IMR-90 (cell line): Measurements from ENCODE around the gene SLC9A3. TPM values are rescaled to one million over a fixed set of nuclear protein-coding genes. Genes with fewer than 3 reads are reported as not detected.

Experiments
- ATAC-seq: fragments of 200-7000 bp; cut with Tn5 transposase; 2 replicates; pipeline ENCODE4 v1.9.1; 2020; ENCODE audit warnings: low read depth, mild to moderate bottlenecking, moderate library complexity
- BruUV-seq: library from RNA; stranded (reverse); fragments of 400-500 nt; replicated peaks from 2 replicates; lab custom pipeline; 2021; lab: Mats Ljungman, UMichigan
- CTCF ChIA-PET: fragments of 300-600 bp; formaldehyde crosslinking; extraction: SDS; loops from one replicate; lab custom pipeline; 2021; ENCODE audit warnings: antibody characterized with exemption; lab: Yijun Ruan, JAX
- POLR2A ChIA-PET: fragments of 300-600 bp; sonication (Branson Sonifier 250); formaldehyde crosslinking; loops from one replicate; lab custom pipeline; 2022; ENCODE audit warnings: antibody characterized with exemption; ENCODE audit not compliant: unreplicated experiment; lab: Charles Lee
- DNase-seq: peaks from one replicate; pipeline ENCODE4 v3.0.0; 2013
- H2AFZ ChIP-seq: replicated peaks from 2 replicates; pipeline ENCODE3; 2013; ENCODE audit warnings: low read length, mild to moderate bottlenecking; ENCODE audit not compliant: poor library complexity
- H2AK5ac ChIP-seq: 2 replicates; pipeline ENCODE4 v1.6.1; 2013; ENCODE audit warnings: low read depth, low read length, inconsistent platforms
- H2AK9ac ChIP-seq: replicated peaks from 2 replicates; pipeline ENCODE3; 2013; ENCODE audit warnings: mild to moderate bottlenecking, low read depth, low read length, moderate library complexity; ENCODE audit not compliant: poor library complexity
- H2BK120ac ChIP-seq: 2 replicates; pipeline ENCODE4 v1.6.1; 2013; ENCODE audit warnings: low read depth, low read length, inconsistent platforms
- H2BK15ac ChIP-seq: 3 replicates; pipeline ENCODE4 v1.6.1; 2013; ENCODE audit warnings: low read depth, low read length, inconsistent platforms
- H2BK20ac ChIP-seq: 2 replicates; pipeline ENCODE4 v1.6.1; 2013; ENCODE audit warnings: low read depth, mild to moderate bottlenecking, inconsistent platforms, low read length, moderate library complexity
- H2BK5ac ChIP-seq: 2 replicates; pipeline ENCODE4 v1.6.1; 2013; ENCODE audit warnings: mild to moderate bottlenecking, low read depth, low read length, inconsistent platforms; ENCODE audit not compliant: poor library complexity, severe bottlenecking
- H3K14ac ChIP-seq: replicated peaks from 2 replicates; pipeline ENCODE4 v1.6.1; 2013; ENCODE audit warnings: low read depth, low read length, inconsistent platforms
- H3K18ac ChIP-seq: 2 replicates; pipeline ENCODE4 v1.6.1; 2013; ENCODE audit warnings: low read depth, low read length, control low read depth
- H3K23ac ChIP-seq: 2 replicates; pipeline ENCODE4 v1.6.1; 2013; ENCODE audit warnings: low read depth, low read length, inconsistent platforms
- H3K27ac ChIP-seq: 2 replicates; pipeline ENCODE4 v1.5.1; 2013; ENCODE audit warnings: mild to moderate bottlenecking, control low read depth, low read length; ENCODE audit not compliant: insufficient read depth
- H3K27me3 ChIP-seq: 2 replicates; pipeline ENCODE4 v1.6.1; 2013; ENCODE audit warnings: low read length; ENCODE audit not compliant: control insufficient read depth, insufficient read depth
- H3K36me3 ChIP-seq: 2 replicates; pipeline ENCODE4 v1.6.1; 2013; ENCODE audit warnings: low read length, mixed read lengths; ENCODE audit not compliant: control insufficient read depth, insufficient read depth
- H3K4ac ChIP-seq: 2 replicates; pipeline ENCODE4 v1.6.1; 2013; ENCODE audit warnings: low read depth, low read length, inconsistent platforms
- H3K4me1 ChIP-seq: 2 replicates; pipeline ENCODE4 v1.6.1; 2013; ENCODE audit warnings: low read length, mixed read lengths; ENCODE audit not compliant: control insufficient read depth, insufficient read depth
- H3K4me2 ChIP-seq: 2 replicates; pipeline ENCODE4 v1.6.1; 2013; ENCODE audit warnings: low read depth, mild to moderate bottlenecking, control low read depth, low read length, moderate library complexity
- H3K4me3 ChIP-seq: 2 replicates; pipeline ENCODE4 v1.5.1; 2013; ENCODE audit warnings: low read depth, mild to moderate bottlenecking, control low read depth, low read length, moderate library complexity; ENCODE audit not compliant: insufficient read depth
- H3K56ac ChIP-seq: 2 replicates; pipeline ENCODE4 v1.6.1; 2013; ENCODE audit warnings: low read length, inconsistent platforms; ENCODE audit not compliant: insufficient read depth; ENCODE audit errors: extremely low read depth
- H3K79me1 ChIP-seq, 2 experiments: 2 replicates each; pipeline ENCODE4 v1.6.1; 2013; ENCODE audit warnings: low read length in 2 of 2, inconsistent platforms in 1 of 2, low read depth in 1 of 2
- H3K9ac ChIP-seq: 2 replicates; pipeline ENCODE4 v1.6.1; 2013; ENCODE audit warnings: low read depth, low read length, control low read depth
- H3K9me1 ChIP-seq: 2 replicates; pipeline ENCODE4 v1.6.1; 2013; ENCODE audit warnings: low read length, inconsistent platforms; ENCODE audit not compliant: insufficient read depth
- H3K9me3 ChIP-seq: 2 replicates; pipeline ENCODE4 v1.6.1; 2013; ENCODE audit warnings: low read length; ENCODE audit not compliant: control insufficient read depth, insufficient read depth
- H4K20me1 ChIP-seq: 2 replicates; pipeline ENCODE4 v1.6.1; 2013; ENCODE audit warnings: low read length, inconsistent platforms; ENCODE audit not compliant: insufficient read depth
- H4K5ac ChIP-seq: 2 replicates; pipeline ENCODE4 v1.6.1; 2013; ENCODE audit warnings: mild to moderate bottlenecking, low read depth, low read length, control low read depth
- H4K8ac ChIP-seq, 2 experiments: 2 replicates each; pipeline ENCODE4 v1.6.1; 2013; ENCODE audit warnings: low read depth in 2 of 2, low read length in 2 of 2, control low read depth in 1 of 2, inconsistent platforms in 1 of 2
- H4K91ac ChIP-seq: 2 replicates; pipeline ENCODE4 v1.6.1; 2013; ENCODE audit warnings: low read depth, low read length, inconsistent platforms; ENCODE audit not compliant: insufficient read depth
- BHLHE40 ChIP-seq: fragments of 150-350 bp; IDR thresholded peaks from 2 replicates; pipeline ENCODE4 v1.6.1; 2016; ENCODE audit warnings: mild to moderate bottlenecking, low read depth, low read length
- CEBPB ChIP-seq: IDR thresholded peaks from 2 replicates; pipeline ENCODE4 v1.6.1; 2012; ENCODE audit warnings: low read depth, low read length, improper control_type of control experiment
- CHD1 ChIP-seq: IDR thresholded peaks from 2 replicates; pipeline ENCODE4 v1.6.1; 2012; ENCODE audit warnings: low read depth, low read length, improper control_type of control experiment
- FOS ChIP-seq: fragments of 150-350 bp; IDR thresholded peaks from 2 replicates; pipeline ENCODE4 v1.6.1; 2016; ENCODE audit warnings: low read depth, low read length
- MAZ ChIP-seq: IDR thresholded peaks from 2 replicates; pipeline ENCODE4 v1.6.1; 2012; ENCODE audit warnings: low read depth, mild to moderate bottlenecking, low read length, improper control_type of control experiment, moderate library complexity, borderline replicate concordance
- MXI1 ChIP-seq: IDR thresholded peaks from 2 replicates; pipeline ENCODE4 v1.6.1; 2012; ENCODE audit warnings: low read depth, mild to moderate bottlenecking, low read length, moderate library complexity, borderline replicate concordance
- NFE2L2 ChIP-seq: fragments of 150-350 bp; IDR thresholded peaks from 2 replicates; pipeline ENCODE4 v1.6.1; 2016; ENCODE audit warnings: low read depth, mild to moderate bottlenecking, low read length
- POLR2A ChIP-seq: IDR thresholded peaks from 2 replicates; pipeline ENCODE4 v1.6.1; 2012; ENCODE audit warnings: mild to moderate bottlenecking, low read depth, low read length
- RAD21 ChIP-seq: IDR thresholded peaks from 2 replicates; pipeline ENCODE4 v1.6.1; 2012; ENCODE audit warnings: low read length, improper control_type of control experiment
- SMC3 ChIP-seq: fragments of 150-350 bp; IDR thresholded peaks from 2 replicates; pipeline ENCODE4 v1.6.1; 2016; ENCODE audit warnings: low read depth, mild to moderate bottlenecking, antibody characterized with exemption, low read length, moderate library complexity
- WGBS, 2 experiments: methylation state at CpG; one replicate each; pipeline versions ENCODE4 v1.1.5 to v1.1.7; 2013; ENCODE audit warnings: missing lambda C conversion rate in 2 of 2; ENCODE audit not compliant: insufficient read length in 1 of 2; ENCODE audit errors: extremely low coverage in 2 of 2; 5-methylcytosine and 5-hydroxymethylcytosine counted together
- dilution Hi-C: fragments of 300-500 bp; cut with HindIII; formaldehyde crosslinking; loops from one replicate; pipeline ENCODE4 v1.14.3; 2018; ENCODE audit warnings: low sequenced_read_pairs; ENCODE audit not compliant: unreplicated experiment
- in situ Hi-C: fragments of 300-500 bp; cut with MboI; formaldehyde crosslinking; loops from 3 replicates; pipeline ENCODE4 v1.14.3; 2019; ENCODE audit warnings: low sequenced_read_pairs, inconsistent platforms, mixed read lengths
- intact Hi-C: fragments of 100-400 bp; cut with micrococcal nuclease; formaldehyde crosslinking; loops from 2 replicates; pipeline ENCODE4 v1.10.0; 2022
- polyA plus RNA-seq, 3 experiments: library from polyadenylated mRNA; depleted of rRNA; stranded (reverse); fragments of >200 nt; gene quantifications; 2 replicates each; pipeline ENCODE4 v1.2.3, GENCODE V29; 2012; ENCODE audit warnings: low replicate concordance in 1 of 3
- total RNA-seq: library from RNA; depleted of rRNA; stranded (reverse); fragments of >200 nt; gene quantifications from 2 replicates; pipeline ENCODE4 v1.2.3, GENCODE V29; 2012
- TF ChIP-seq, protein P1 (sequence below): fragments of 150-350 bp; IDR thresholded peaks from 2 replicates; pipeline ENCODE4 v1.6.1; 2017; ENCODE audit warnings: mild to moderate bottlenecking, antibody characterized with exemption, low read length, low read depth
- TF ChIP-seq, protein P2 (sequence below): fragments of 150-350 bp; IDR thresholded peaks from 2 replicates; pipeline ENCODE4 v1.6.1; 2016; ENCODE audit warnings: low read depth, mild to moderate bottlenecking, low read length, moderate library complexity, borderline replicate concordance
- TF ChIP-seq, protein P3 (sequence below): conservative IDR thresholded peaks from 2 replicates; pipeline ENCODE4 v1.5.1; 2012; ENCODE audit warnings: mild to moderate bottlenecking, low read depth, low read length, improper control_type of control experiment

Gene SLC9A3
- total and polyA plus RNA-seq, 2 of the 4 experiments (the other 2 are of a cell fraction) = 0.72 to 1.5 TPM

DNA sequence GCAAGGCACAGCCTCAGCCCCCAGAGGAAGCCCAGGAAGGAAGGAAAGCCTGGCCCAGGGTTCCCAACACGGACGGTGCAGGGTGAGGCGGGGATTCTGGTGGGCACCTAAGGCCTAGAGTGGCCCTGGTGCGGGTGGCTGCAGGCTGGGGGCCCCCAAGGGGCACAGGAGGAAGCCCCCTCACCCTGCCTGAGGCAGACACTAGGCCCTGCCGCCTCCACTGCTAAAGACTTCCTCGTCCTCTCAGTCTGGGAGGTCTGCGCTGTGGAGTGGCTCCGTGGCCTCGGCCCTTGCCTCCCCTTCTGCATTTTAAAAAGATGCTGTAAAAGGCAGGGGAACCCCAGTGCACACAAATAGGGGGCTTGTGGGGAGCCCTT, 3.4 kb downstream of the SLC9A3 start:
- dilution Hi-C loops = no loop called here
- no peaks in the 10 kb centered on the region for H3K79me1 ChIP-seq

More for the DNA sequence above, 3.4 kb downstream of the SLC9A3 start:
- no peak overlapping the region for H3K4me2 ChIP-seq
- no peaks in the 10 kb centered on the region for H4K20me1 ChIP-seq
- no peaks in the 10 kb centered on the region for H3K4me1 ChIP-seq
- in situ Hi-C loops (no loop called here), intact Hi-C loops (no loop called here)
- H4K91ac ChIP-seq = no peak overlapping the region
- no peaks in the 10 kb centered on the region; the same call in 1 of the 2 replicates for H3K9me1 ChIP-seq
- ATAC-seq (no peak), DNase-seq (no peak)
- H3K23ac ChIP-seq = no peak overlapping the region
- no peak overlapping the region for H4K5ac ChIP-seq
- H2BK15ac ChIP-seq = no peak overlapping the region
- TF ChIP-seq, protein P1, sequence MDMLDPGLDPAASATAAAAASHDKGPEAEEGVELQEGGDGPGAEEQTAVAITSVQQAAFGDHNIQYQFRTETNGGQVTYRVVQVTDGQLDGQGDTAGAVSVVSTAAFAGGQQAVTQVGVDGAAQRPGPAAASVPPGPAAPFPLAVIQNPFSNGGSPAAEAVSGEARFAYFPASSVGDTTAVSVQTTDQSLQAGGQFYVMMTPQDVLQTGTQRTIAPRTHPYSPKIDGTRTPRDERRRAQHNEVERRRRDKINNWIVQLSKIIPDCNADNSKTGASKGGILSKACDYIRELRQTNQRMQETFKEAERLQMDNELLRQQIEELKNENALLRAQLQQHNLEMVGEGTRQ = no peak
- TF ChIP-seq MAZ = no peak
- TF ChIP-seq FOS = no peak
- TF ChIP-seq NFE2L2 = no peak
- no peak for TF ChIP-seq MXI1
- TF ChIP-seq, protein P2, sequence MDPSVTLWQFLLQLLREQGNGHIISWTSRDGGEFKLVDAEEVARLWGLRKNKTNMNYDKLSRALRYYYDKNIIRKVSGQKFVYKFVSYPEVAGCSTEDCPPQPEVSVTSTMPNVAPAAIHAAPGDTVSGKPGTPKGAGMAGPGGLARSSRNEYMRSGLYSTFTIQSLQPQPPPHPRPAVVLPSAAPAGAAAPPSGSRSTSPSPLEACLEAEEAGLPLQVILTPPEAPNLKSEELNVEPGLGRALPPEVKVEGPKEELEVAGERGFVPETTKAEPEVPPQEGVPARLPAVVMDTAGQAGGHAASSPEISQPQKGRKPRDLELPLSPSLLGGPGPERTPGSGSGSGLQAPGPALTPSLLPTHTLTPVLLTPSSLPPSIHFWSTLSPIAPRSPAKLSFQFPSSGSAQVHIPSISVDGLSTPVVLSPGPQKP = no peak
- TF ChIP-seq, protein P3, sequence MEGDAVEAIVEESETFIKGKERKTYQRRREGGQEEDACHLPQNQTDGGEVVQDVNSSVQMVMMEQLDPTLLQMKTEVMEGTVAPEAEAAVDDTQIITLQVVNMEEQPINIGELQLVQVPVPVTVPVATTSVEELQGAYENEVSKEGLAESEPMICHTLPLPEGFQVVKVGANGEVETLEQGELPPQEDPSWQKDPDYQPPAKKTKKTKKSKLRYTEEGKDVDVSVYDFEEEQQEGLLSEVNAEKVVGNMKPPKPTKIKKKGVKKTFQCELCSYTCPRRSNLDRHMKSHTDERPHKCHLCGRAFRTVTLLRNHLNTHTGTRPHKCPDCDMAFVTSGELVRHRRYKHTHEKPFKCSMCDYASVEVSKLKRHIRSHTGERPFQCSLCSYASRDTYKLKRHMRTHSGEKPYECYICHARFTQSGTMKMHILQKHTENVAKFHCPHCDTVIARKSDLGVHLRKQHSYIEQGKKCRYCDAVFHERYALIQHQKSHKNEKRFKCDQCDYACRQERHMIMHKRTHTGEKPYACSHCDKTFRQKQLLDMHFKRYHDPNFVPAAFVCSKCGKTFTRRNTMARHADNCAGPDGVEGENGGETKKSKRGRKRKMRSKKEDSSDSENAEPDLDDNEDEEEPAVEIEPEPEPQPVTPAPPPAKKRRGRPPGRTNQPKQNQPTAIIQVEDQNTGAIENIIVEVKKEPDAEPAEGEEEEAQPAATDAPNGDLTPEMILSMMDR = no peak
- TF ChIP-seq CEBPB = no peak
- no peak for TF ChIP-seq RAD21
- no peak for TF ChIP-seq POLR2A
- TF ChIP-seq BHLHE40 = no peak
- no peak for TF ChIP-seq SMC3
- no peak for TF ChIP-seq CHD1
- H3K4ac ChIP-seq = no peak overlapping the region
- no peak overlapping the region for H3K18ac ChIP-seq
- H3K56ac ChIP-seq = no peak overlapping the region
- no peak overlapping the region for H2BK20ac ChIP-seq
- CTCF ChIA-PET = no interaction called here
- 47% methylated on average over 3 of the region's 9 CpGs; no CpG with 5 or more reads in 1 of the 2 experiments for WGBS, 2 experiments
- no peak overlapping the region for H3K27ac ChIP-seq
- peaks cover 66% of the 10 kb centered on the region for H3K27me3 ChIP-seq
- no peak overlapping the region for H4K8ac ChIP-seq
- no peak overlapping the region for H3K14ac ChIP-seq
- no peaks in the 10 kb centered on the region for H3K9me3 ChIP-seq
- H3K36me3 ChIP-seq = no peaks in the 10 kb centered on the region
- H2AK5ac ChIP-seq = no peak overlapping the region
- H2AK9ac ChIP-seq = no peak overlapping the region
- H3K9ac ChIP-seq = no peak overlapping the region
- POLR2A ChIA-PET = no interaction called here
- no peak overlapping the region for H3K4me3 ChIP-seq
- no peak overlapping the region for H2BK5ac ChIP-seq
- no peak overlapping the region for H2BK120ac ChIP-seq
- no peak overlapping the region for H2AFZ ChIP-seq
- BruUV-seq = no TSS peak
